Epithelial cell of esophagus (primary cell): ENCODE measurements around the gene ZBTB33.

Experiments
- DNase-seq: peaks from one replicate; pipeline ENCODE4 v3.0.0; 2010; ENCODE audit warnings: low read depth
- H3K4me3 ChIP-seq: 2 replicates; pipeline ENCODE4 v1.5.1; 2011; ENCODE audit warnings: mild to moderate bottlenecking, low read length, control low read depth
- TF ChIP-seq, protein P1 (sequence below): IDR thresholded peaks from 2 replicates; pipeline ENCODE4 v1.5.1; 2011; ENCODE audit warnings: low read depth, mild to moderate bottlenecking, low read length, control low read depth, inconsistent platforms; ENCODE audit not compliant: insufficient read depth; ENCODE audit errors: missing control alignments

Gene ZBTB33

GRCh38 chrX:120224388-120224787 lies 26.2 kb upstream of the ZBTB33 start:
- DNase-seq, result no peak
- TF ChIP-seq, protein P1, sequence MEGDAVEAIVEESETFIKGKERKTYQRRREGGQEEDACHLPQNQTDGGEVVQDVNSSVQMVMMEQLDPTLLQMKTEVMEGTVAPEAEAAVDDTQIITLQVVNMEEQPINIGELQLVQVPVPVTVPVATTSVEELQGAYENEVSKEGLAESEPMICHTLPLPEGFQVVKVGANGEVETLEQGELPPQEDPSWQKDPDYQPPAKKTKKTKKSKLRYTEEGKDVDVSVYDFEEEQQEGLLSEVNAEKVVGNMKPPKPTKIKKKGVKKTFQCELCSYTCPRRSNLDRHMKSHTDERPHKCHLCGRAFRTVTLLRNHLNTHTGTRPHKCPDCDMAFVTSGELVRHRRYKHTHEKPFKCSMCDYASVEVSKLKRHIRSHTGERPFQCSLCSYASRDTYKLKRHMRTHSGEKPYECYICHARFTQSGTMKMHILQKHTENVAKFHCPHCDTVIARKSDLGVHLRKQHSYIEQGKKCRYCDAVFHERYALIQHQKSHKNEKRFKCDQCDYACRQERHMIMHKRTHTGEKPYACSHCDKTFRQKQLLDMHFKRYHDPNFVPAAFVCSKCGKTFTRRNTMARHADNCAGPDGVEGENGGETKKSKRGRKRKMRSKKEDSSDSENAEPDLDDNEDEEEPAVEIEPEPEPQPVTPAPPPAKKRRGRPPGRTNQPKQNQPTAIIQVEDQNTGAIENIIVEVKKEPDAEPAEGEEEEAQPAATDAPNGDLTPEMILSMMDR, result no peak
- H3K4me3 ChIP-seq, result no peak overlapping the region

DNA sequence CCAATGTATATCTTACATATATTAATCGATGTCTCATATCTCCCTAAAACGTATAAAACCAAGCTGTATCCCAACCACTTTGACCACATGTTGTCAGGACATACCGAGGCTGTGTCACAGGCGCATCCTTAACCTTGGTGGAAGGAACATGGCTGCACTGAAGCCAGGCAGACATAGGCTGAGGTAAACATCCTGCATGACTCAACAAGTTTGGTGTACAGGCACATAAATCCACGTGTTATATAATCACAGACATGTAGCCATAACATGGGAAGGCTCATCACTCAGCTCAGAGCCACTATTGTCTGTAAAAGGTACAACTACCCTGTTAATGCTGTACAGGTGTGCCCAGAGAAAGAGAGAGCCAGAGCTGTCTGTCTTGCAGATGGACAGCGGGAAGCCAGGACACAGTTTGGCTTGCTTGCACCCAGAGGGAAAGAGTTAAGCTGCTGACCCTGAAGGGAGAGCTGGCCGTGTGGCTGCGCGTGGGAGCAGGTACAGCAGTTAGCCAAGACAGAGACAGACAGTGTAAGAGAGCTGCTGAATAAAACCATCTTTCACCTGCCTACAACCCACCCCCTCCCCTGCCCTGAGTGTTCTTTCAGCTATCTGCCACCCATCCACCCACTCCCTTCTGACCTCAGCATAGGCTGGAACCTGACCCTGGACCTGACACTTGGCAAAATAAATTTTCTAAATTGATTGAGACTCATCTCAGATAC lies 22.3 kb upstream of the ZBTB33 start:
- DNase-seq, result peak; percentile 3
- TF ChIP-seq, protein P1, result no peak
- no peak overlapping the region for H3K4me3 ChIP-seq

GRCh38 chrX:120235284-120235683 lies 15.3 kb upstream of the ZBTB33 start:
- TF ChIP-seq, protein P1, result no peak
- no peak for DNase-seq
- no peak overlapping the region for H3K4me3 ChIP-seq

GRCh38 chrX:120236687-120237479 lies 13.7 kb upstream of the ZBTB33 start:
- no peak for DNase-seq
- no peak overlapping the region for H3K4me3 ChIP-seq
- TF ChIP-seq, protein P1, result no peak

DNA sequence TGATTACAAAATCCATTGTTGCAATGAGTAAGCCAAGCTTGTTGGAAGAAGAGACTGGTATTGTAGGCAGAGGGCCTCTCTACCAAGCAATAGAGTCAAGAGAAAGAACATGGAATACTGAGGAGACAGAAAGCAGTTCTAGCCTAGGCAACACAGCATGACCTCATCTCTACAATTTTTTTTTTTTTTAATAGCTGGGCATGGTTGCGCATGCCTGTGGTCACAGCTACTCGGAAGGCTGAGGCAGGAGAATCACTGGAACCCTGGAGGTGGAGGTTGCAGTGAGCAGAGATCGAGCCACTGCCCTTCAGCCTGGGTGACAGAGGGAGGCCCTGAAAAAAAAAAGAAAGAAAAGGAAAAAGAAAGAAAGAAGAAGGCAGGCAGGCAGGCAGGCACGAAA lies 11.7 kb upstream of the ZBTB33 start:
- DNase-seq, result peak; percentile 10

GRCh38 chrX:120242813-120243212 lies 7.8 kb upstream of the ZBTB33 start:
- no peak for DNase-seq
- TF ChIP-seq, protein P1, result no peak

More for the DNA sequence above, 11.7 kb upstream of the ZBTB33 start:
- H3K4me3 ChIP-seq, result no peak overlapping the region
- TF ChIP-seq, protein P1, result no peak

More at GRCh38 chrX:120242813-120243212, 7.8 kb upstream of the ZBTB33 start:
- H3K4me3 ChIP-seq, result no peak overlapping the region
